Embryonic facial prominence (tissue), 1 donor: Measurements from ENCODE around the gene PTPN14.

ENCODE experiments used
- DNase-seq: peaks from one replicate; pipeline ENCODE4 v3.0.0-alpha.2; 2016; ENCODE audit errors: extremely low spot score

The PTPN14 gene

GRCh38 chr1:214331827-214332423 lies 219.5 kb downstream of the PTPN14 start:
- no peak for DNase-seq

- no peak for DNase-seq
Observed at GRCh38 chr1:214331180-214331579, 220.2 kb downstream of the PTPN14 start.

- DNase-seq, result no peak
Observed at GRCh38 chr1:214330715-214331114, 220.7 kb downstream of the PTPN14 start.

GRCh38 chr1:214330222-214330621 lies 221.2 kb downstream of the PTPN14 start:
- DNase-seq, result no peak

- no peak for DNase-seq
Observed at GRCh38 chr1:214329470-214330220, 221.8 kb downstream of the PTPN14 start.

- DNase-seq, result no peak
Observed at GRCh38 chr1:214328770-214329469, 222.5 kb downstream of the PTPN14 start.

GRCh38 chr1:214327514-214327913 lies 223.9 kb downstream of the PTPN14 start:
- no peak for DNase-seq

- no peak for DNase-seq
Observed at GRCh38 chr1:214326406-214326805, 225.0 kb downstream of the PTPN14 start.

GRCh38 chr1:214324896-214325800 lies 226.3 kb downstream of the PTPN14 start:
- no peak for DNase-seq

GRCh38 chr1:214321705-214322453 lies 229.5 kb downstream of the PTPN14 start:
- DNase-seq, result no peak

GRCh38 chr1:214319938-214320337 lies 231.5 kb downstream of the PTPN14 start:
- DNase-seq, result no peak

- DNase-seq, result no peak
Observed at GRCh38 chr1:214318956-214319736, 232.3 kb downstream of the PTPN14 start.

GRCh38 chr1:214318356-214318755 lies 233.0 kb downstream of the PTPN14 start:
- no peak for DNase-seq

GRCh38 chr1:214317734-214318133 lies 233.7 kb downstream of the PTPN14 start:
- DNase-seq, result no peak

GRCh38 chr1:214317300-214317699 lies 234.1 kb downstream of the PTPN14 start:
- no peak for DNase-seq

GRCh38 chr1:214316593-214316992 lies 234.8 kb downstream of the PTPN14 start:
- no peak for DNase-seq

- DNase-seq, result no peak
Observed at GRCh38 chr1:214314178-214314843, 237.1 kb downstream of the PTPN14 start.

GRCh38 chr1:214312530-214313051 lies 238.8 kb downstream of the PTPN14 start:
- DNase-seq, result no peak
